OCI-LY1 (cell line): ENCODE measurements around the gene TTC28.

ENCODE experiments used
- EZH2 ChIP-seq: fragments of 200-600 bp; sonication (generic), shearing (Covaris generic); IDR thresholded peaks from 2 replicates; pipeline ENCODE4 v1.8.0; 2017; ENCODE audit warnings: borderline replicate concordance, mixed run types, mild to moderate bottlenecking, antibody characterized with exemption, low read length, moderate library complexity, mixed read lengths
- TF ChIP-seq, protein P1 (sequence below): fragments of 200-600 bp; sonication (generic), shearing (Covaris generic); IDR thresholded peaks from 2 replicates; pipeline ENCODE4 v1.5.1; 2017; ENCODE audit warnings: mild to moderate bottlenecking, antibody characterized with exemption, low read length, moderate library complexity, mixed read lengths

DNA sequence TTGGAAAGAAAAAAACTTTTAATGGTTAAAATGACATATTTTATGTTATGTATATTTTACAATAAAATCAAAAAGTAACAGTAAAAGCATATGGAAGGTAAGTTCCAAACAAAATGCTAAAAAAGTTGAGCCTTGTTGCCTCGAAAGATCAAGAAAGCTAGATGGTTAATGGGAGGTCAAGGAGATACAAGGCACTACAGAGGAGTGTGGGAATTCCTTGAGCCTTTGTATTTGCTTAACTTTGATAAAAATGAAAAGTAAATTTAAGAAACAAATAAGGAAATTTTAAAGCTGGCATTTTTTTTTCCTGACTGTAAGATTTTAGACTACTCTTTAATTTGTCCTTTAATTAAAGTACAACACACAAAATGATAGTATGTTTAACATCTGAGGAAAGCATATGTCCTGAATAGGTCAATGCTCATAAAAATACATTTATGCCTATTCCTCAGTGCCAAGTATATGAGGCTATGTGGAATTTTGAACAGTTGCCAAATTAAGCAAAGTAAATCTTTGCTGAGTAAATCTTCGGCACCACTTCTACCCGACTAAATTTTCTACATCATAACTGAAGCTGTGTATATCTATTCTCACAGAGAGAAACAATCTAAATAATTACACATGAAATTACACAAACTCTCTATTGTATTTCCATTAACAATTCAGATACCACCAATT, 108.8 kb downstream of the TTC28 start:
- TF ChIP-seq, protein P1, sequence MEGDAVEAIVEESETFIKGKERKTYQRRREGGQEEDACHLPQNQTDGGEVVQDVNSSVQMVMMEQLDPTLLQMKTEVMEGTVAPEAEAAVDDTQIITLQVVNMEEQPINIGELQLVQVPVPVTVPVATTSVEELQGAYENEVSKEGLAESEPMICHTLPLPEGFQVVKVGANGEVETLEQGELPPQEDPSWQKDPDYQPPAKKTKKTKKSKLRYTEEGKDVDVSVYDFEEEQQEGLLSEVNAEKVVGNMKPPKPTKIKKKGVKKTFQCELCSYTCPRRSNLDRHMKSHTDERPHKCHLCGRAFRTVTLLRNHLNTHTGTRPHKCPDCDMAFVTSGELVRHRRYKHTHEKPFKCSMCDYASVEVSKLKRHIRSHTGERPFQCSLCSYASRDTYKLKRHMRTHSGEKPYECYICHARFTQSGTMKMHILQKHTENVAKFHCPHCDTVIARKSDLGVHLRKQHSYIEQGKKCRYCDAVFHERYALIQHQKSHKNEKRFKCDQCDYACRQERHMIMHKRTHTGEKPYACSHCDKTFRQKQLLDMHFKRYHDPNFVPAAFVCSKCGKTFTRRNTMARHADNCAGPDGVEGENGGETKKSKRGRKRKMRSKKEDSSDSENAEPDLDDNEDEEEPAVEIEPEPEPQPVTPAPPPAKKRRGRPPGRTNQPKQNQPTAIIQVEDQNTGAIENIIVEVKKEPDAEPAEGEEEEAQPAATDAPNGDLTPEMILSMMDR: no peak
- TF ChIP-seq EZH2: no peak
